K562 (cell line): ENCODE results near the gene FAM241B. TPM values are rescaled to one million over a fixed set of nuclear protein-coding genes. Genes with fewer than 3 reads are reported as not detected.

Source experiments
- ATAC-seq: fragments of 200-7000 bp; cut with Tn5 transposase; 3 replicates; pipeline ENCODE4 v1.9.1; 2020; ENCODE audit warnings: moderate library complexity
- BruUV-seq: library from RNA; stranded (reverse); fragments of 400-500 nt; replicated peaks from 2 replicates; lab custom pipeline; 2021; lab: Mats Ljungman, UMichigan
- CTCF ChIA-PET: fragments of 300-600 bp; formaldehyde crosslinking; extraction: SDS; loops from one replicate; lab custom pipeline; 2021; ENCODE audit warnings: low intra/inter-chr PET ratio; lab: Yijun Ruan, JAX
- POLR2A ChIA-PET: fragments of 300-600, 350-650 bp; sonication (Branson Sonifier 250); formaldehyde crosslinking; extraction: SDS; loops from one replicate; lab custom pipeline; 2021; ENCODE audit warnings: antibody characterized with exemption, inconsistent platforms; lab: Yijun Ruan, JAX
- DNase-seq, 4 experiments: peaks; one replicate each; pipeline versions ENCODE4 v3.0.0 to v3.0.0-alpha.2; 2011 to 2018; ENCODE audit warnings: low spot score in 3 of 4, mixed read lengths in 3 of 4; ENCODE audit errors: extremely low read depth in 1 of 4
- FAIRE-seq: peaks from 2 replicates; lab custom pipeline; 2011; peaks lifted over from hg19 to GRCh38; lab: Jason Lieb, UNC
- H2AFZ ChIP-seq: 2 replicates; pipeline ENCODE4 v1.6.0; 2011; ENCODE audit warnings: low read depth, low read length, control low read depth, inconsistent platforms
- H3K27ac ChIP-seq: fragments of 200-600 bp; 3 replicates; pipeline ENCODE4 v1.8.0; 2011; ENCODE audit warnings: low read depth, mild to moderate bottlenecking, control low read depth, inconsistent platforms, low read length, moderate library complexity, mixed read lengths; ENCODE audit errors: extremely low read depth
- H3K27me3 ChIP-seq, 2 experiments: fragments of 300-600 bp in 1 of 2; 2 replicates in 1 of 2; 3 replicates in 1 of 2; pipeline versions ENCODE4 v1.6.0 to v1.8.0; 2011; ENCODE audit warnings: inconsistent platforms in 2 of 2, low read length in 2 of 2, mild to moderate bottlenecking in 1 of 2, mixed read lengths in 1 of 2, moderate library complexity in 1 of 2; ENCODE audit not compliant: control insufficient read depth in 2 of 2, insufficient read depth in 2 of 2
- H3K36me3 ChIP-seq: fragments of 300-600 bp; 3 replicates; pipeline ENCODE4 v1.8.0; 2011; ENCODE audit warnings: mild to moderate bottlenecking, low read length, inconsistent platforms; ENCODE audit not compliant: control insufficient read depth, insufficient read depth
- H3K4me1 ChIP-seq, 2 experiments: fragments of 200-600 bp in 1 of 2; replicated peaks in 1 of 2; 2 replicates in 1 of 2; 3 replicates in 1 of 2; pipeline versions ENCODE4 v1.5.1 to v1.8.0; 2011; ENCODE audit warnings: inconsistent platforms in 2 of 2, low read length in 2 of 2, mild to moderate bottlenecking in 1 of 2, mixed read lengths in 1 of 2, moderate library complexity in 1 of 2; ENCODE audit not compliant: control insufficient read depth in 2 of 2, insufficient read depth in 2 of 2
- H3K4me2 ChIP-seq: 2 replicates; pipeline ENCODE4 v1.6.1; 2011; ENCODE audit warnings: low read length, control low read depth, inconsistent platforms, mixed read lengths; ENCODE audit not compliant: insufficient read depth
- H3K4me3 ChIP-seq: fragments of 200-600 bp; sonication (generic), shearing (Covaris generic); 2 replicates; pipeline ENCODE4 v1.5.1; 2016; ENCODE audit warnings: control low read depth, inconsistent platforms
- H3K79me2 ChIP-seq: fragments of 200-600 bp; 3 replicates; pipeline ENCODE4 v1.8.0; 2011; ENCODE audit warnings: low read length, inconsistent platforms; ENCODE audit not compliant: control insufficient read depth, insufficient read depth
- H3K9ac ChIP-seq, 2 experiments: 2 replicates each; pipeline versions ENCODE4 v1.6.0 to v1.6.1; 2011; ENCODE audit warnings: low read depth in 2 of 2, low read length in 2 of 2, control low read depth in 1 of 2, inconsistent platforms in 1 of 2, mild to moderate bottlenecking in 1 of 2, mixed read lengths in 1 of 2; ENCODE audit not compliant: insufficient read depth in 1 of 2
- H3K9me1 ChIP-seq: one replicate; pipeline ENCODE4 v1.6.0; 2011; ENCODE audit warnings: inconsistent platforms, mild to moderate bottlenecking, low read length, moderate library complexity; ENCODE audit not compliant: control insufficient read depth, insufficient read depth
- H3K9me3 ChIP-seq: replicated peaks from 2 replicates; pipeline ENCODE4 v1.5.1; 2011; ENCODE audit warnings: low read depth, low read length, inconsistent platforms; ENCODE audit not compliant: control insufficient read depth, insufficient read depth
- H4K20me1 ChIP-seq: replicated peaks from 2 replicates; pipeline ENCODE4 v1.6.1; 2011; ENCODE audit warnings: low read length, inconsistent platforms, mixed read lengths; ENCODE audit not compliant: control insufficient read depth, insufficient read depth
- RBM25 ChIP-seq: fragments of 200-400 bp; formaldehyde crosslinking; IDR thresholded peaks from 2 replicates; pipeline ENCODE4 v1.6.1; 2018; ENCODE audit warnings: low read length, low read depth, moderate library complexity; ENCODE audit not compliant: severe bottlenecking
- ZNF507 ChIP-seq: conservative IDR thresholded peaks from 2 replicates; pipeline ENCODE4 v1.6.1; 2017; ENCODE audit warnings: missing genetic modification characterization, missing compliant biosample characterization
- ZNF512 ChIP-seq: IDR thresholded peaks from 2 replicates; pipeline ENCODE4 v1.6.1; 2016; ENCODE audit warnings: missing genetic modification characterization, missing compliant biosample characterization
- WGBS: fragments of 100-300 bp; shearing (Covaris generic); methylation state at CpG from one replicate; pipeline ENCODE4 v1.1.6; 2016; ENCODE audit warnings: low coverage, mixed read lengths; ENCODE audit not compliant: insufficient coverage; ENCODE audit errors: missing lambda C conversion rate; 5-methylcytosine and 5-hydroxymethylcytosine counted together
- in situ Hi-C: fragments of 300-500 bp; cut with MboI; formaldehyde crosslinking; loops from 4 replicates; pipeline ENCODE4 v1.15.0; 2018; ENCODE audit warnings: inconsistent platforms, mixed read lengths
- intact Hi-C: fragments of 100-400 bp; cut with micrococcal nuclease; formaldehyde crosslinking; loops from 2 replicates; pipeline ENCODE4 v1.14.2; 2022
- polyA plus RNA-seq, 8 experiments: library from polyadenylated mRNA; depleted of rRNA in 4 of 8; stranded (reverse) in 5 of 8; unstranded in 3 of 8; fragments of >200 nt; fragmentation: Nextera tagmentation in 2 of 8; fragmentation: Illumina TruSeq in 1 of 8; extraction: Ambion mirVana in 2 of 8; extraction: Trizol in 1 of 8; gene quantifications; 2 replicates each; pipeline versions ENCODE4 v1.2.1 to v1.2.3, GENCODE V29; 2011 to 2014; ENCODE audit warnings: inconsistent platforms in 1 of 8, missing spikeins in 1 of 8
- total RNA-seq, 7 experiments: library from RNA; depleted of rRNA in 6 of 7; stranded (reverse); fragments of >200 nt in 6 of 7; fragmentation: Illumina TruSeq in 2 of 7; extraction: Trizol in 2 of 7; gene quantifications; 2 replicates each; pipeline versions ENCODE4 v1.2.1 to v1.2.3, GENCODE V29; 2011 to 2021; ENCODE audit warnings: low replicate concordance in 1 of 7

FAM241B gene
- total and polyA plus RNA-seq, 9 of the 15 experiments (the other 6 are each of a cell fraction or from before 2014, with no cell fraction given) = 1.9 to 11.1 (median 3.0) TPM

GRCh38 chr10:69665474-69666320 lies 35.6 kb downstream of the FAM241B start:
- Histone ChIP-seq H3K27me3 (peaks cover 15 to 71% of the 10 kb centered on the region in 2 experiments; a peak in 4 of 5 replicates), H3K27ac (no peak overlapping the region), H3K9me3 (no peaks in the 10 kb centered on the region), H3K4me3 (no peak overlapping the region), H3K79me2 (no peaks in the 10 kb centered on the region), H3K4me2 (no peak overlapping the region), H3K36me3 (no peaks in the 10 kb centered on the region), H2AFZ (no peak overlapping the region), H4K20me1 (peaks cover 10% of the 10 kb centered on the region; the same call in 1 of the 2 replicates), H3K4me1 (no peaks in the 10 kb centered on the region), H3K9me1 (no peaks in the 10 kb centered on the region), H3K9ac (no peak overlapping the region)
- ChIA-PET CTCF (interaction anchor here (0.6 kb wide), 1 partner anchor 149 kb away, joined by 3 read pairs; no protein-coding TSS in a partner anchor), POLR2A (interaction anchor here (0.5 to 0.6 kb wide), 2 partner anchors 58 to 739 kb away, joined by 3 read pairs; no protein-coding TSS in a partner anchor)
- no TSS peak for BruUV-seq
- peak; percentile 20 for TF ChIP-seq RBM25
- no peak for TF ChIP-seq ZNF512 (tag)
- TF ChIP-seq ZNF507 = no peak
- intact Hi-C loops = no loop called here
- FAIRE-seq = no peak
- DNase-seq = no peak
- in situ Hi-C loops = no loop called here
- ATAC-seq = no peak
- WGBS = 2% methylated on average over 17 of the region's 17 CpGs
